ENCODE measurements around the gene GALNS. TPM values are rescaled to one million over a fixed set of nuclear protein-coding genes. Genes with fewer than 3 reads are reported as not detected.

GALNS gene
- polyA plus RNA-seq, 2 of the 4 experiments (the other 2 are of a cell fraction), result 7.0 to 31.2 TPM

DNA sequence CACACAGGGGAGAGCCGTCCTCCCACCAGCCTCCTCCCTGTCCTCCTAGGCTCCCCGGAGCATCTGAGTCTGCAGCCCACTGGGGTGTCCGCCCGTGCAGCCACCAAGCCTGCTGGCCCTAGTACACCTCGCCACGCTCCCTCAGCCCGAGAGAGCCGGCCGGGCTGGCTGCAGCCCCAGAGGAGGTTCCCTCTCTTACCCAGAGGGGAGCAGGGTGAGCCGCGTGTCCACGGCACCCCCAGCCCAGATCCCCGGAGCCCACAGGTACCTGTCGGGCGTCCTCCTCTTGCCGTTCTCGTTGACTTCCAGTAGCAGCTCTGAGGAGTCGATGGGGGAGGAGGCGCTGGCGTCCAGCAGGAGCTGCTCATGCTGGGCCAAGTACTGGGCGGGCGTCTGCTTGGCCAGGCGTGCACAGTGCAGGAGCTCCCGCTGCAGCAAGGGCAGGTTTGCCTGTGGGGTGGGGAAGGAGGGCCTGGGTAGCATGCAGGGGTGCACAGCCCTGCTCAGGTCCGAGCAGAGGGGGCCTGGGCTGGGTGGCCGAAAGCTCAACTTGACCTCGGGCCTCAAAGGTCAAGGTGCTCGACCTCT lies 29.0 kb upstream of the GALNS start:
- ChIA-PET CTCF (interaction anchor here (1.2 kb wide), 1 partner anchor 28 kb away, joined by 3 read pairs; no protein-coding TSS in a partner anchor), POLR2A (no interaction called here)
- Histone ChIP-seq H3K4me3 (no peak overlapping the region), H3K4me2 (no peak overlapping the region), H3K4me1 (peaks cover 10% of the 10 kb centered on the region; the same call in 2 of the 3 replicates), H3K27ac (no peak overlapping the region), H3K9me3 (no peaks in the 10 kb centered on the region)
- FAIRE-seq (no peak), DNase-seq (ENCODE audit: low read depth in 1 of 2, low spot score in 1 of 2) (no peak), ATAC-seq (no peak)
- TF ChIP-seq EHF (CRISPR knock-in tag; IDR thresholded peaks at IDR 0.05), result no peak
- no peak for TF ChIP-seq JUN (IDR thresholded peaks at IDR 0.05)
- TF ChIP-seq RFX5 (IDR thresholded peaks at IDR 0.05), result no peak
- TF ChIP-seq EP300 (IDR thresholded peaks at IDR 0.05), result no peak
- TF ChIP-seq CBX8 (IDR thresholded peaks at IDR 0.05), result no peak
- TF ChIP-seq, protein P1, sequence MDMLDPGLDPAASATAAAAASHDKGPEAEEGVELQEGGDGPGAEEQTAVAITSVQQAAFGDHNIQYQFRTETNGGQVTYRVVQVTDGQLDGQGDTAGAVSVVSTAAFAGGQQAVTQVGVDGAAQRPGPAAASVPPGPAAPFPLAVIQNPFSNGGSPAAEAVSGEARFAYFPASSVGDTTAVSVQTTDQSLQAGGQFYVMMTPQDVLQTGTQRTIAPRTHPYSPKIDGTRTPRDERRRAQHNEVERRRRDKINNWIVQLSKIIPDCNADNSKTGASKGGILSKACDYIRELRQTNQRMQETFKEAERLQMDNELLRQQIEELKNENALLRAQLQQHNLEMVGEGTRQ (IDR thresholded peaks at IDR 0.05), result no peak
- no peak for TF ChIP-seq ZSCAN20 (CRISPR knock-in tag; IDR thresholded peaks at IDR 0.05)
- no peak for TF ChIP-seq GATA3 (IDR thresholded peaks at IDR 0.05; ENCODE audit: borderline replicate concordance)
- WGBS (ENCODE audit: missing lambda C conversion rate), result 82% methylated on average over 23 of the region's 28 CpGs

DNA sequence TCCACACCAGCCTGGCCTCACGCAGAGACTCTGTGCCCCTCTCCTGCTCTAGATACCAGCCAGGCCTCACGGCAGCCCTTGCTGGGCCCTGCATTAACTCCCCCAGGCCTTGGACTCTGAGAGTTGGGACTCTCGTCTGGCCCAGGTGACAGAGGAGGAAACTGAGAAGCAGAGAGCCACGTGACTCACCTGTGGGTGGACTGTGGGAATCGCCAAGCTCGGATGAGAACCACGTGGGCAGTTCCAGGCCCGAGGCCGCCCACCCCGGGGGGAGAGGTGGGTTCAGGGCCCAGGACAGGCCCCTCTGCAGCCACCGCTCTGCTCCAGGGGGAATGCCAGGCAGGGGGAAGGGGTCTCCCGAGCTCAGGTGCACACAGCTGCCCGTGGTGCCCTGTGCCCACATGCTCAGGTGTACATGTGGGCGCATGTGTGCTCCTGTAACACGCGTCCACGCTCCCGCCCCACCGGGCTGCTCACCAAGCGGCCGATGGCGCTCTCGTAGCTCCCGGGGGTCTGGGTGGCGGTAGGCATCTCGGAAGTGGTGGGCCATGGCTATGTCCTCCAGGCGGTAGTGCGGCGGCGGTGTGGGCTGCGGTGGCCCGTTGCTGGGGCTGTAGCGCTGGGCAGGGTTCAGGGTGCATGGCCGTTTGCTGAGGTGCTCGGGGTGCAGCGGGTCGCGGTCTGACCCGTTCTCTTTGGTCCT lies 28.0 kb upstream of the GALNS start:
- Histone ChIP-seq H3K4me1 (peaks cover 10% of the 10 kb centered on the region; the same call in 2 of the 3 replicates), H3K9me3 (no peaks in the 10 kb centered on the region), H3K4me3 (no peak overlapping the region), H3K27ac (no peak overlapping the region), H3K4me2 (no peak overlapping the region)
- FAIRE-seq (no peak), DNase-seq (ENCODE audit: low read depth in 1 of 2, low spot score in 1 of 2) (no peak), ATAC-seq (no peak)
- TF ChIP-seq, protein P2, sequence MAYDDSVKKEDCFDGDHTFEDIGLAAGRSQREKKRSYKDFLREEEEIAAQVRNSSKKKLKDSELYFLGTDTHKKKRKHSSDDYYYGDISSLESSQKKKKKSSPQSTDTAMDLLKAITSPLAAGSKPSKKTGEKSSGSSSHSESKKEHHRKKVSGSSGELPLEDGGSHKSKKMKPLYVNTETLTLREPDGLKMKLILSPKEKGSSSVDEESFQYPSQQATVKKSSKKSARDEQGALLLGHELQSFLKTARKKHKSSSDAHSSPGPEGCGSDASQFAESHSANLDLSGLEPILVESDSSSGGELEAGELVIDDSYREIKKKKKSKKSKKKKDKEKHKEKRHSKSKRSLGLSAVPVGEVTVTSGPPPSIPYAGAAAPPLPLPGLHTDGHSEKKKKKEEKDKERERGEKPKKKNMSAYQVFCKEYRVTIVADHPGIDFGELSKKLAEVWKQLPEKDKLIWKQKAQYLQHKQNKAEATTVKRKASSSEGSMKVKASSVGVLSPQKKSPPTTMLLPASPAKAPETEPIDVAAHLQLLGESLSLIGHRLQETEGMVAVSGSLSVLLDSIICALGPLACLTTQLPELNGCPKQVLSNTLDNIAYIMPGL (CRISPR knock-in tag; IDR thresholded peaks at IDR 0.05; ENCODE audit: borderline replicate concordance), result no peak
- no peak for TF ChIP-seq ZNF302 (CRISPR knock-in tag; IDR thresholded peaks at IDR 0.05)
- no peak for TF ChIP-seq FOSL2 (IDR thresholded peaks at IDR 0.05)
- TF ChIP-seq FOSL2 (CRISPR knock-in tag; IDR thresholded peaks at IDR 0.05), result no peak
- TF ChIP-seq HOXB13 (CRISPR knock-in tag; IDR thresholded peaks at IDR 0.05; ENCODE audit: low read depth), result no peak
- TF ChIP-seq EP300 (IDR thresholded peaks at IDR 0.05), result no peak
- TF ChIP-seq REST (IDR thresholded peaks at IDR 0.05), result no peak
- no peak for TF ChIP-seq GATA3 (IDR thresholded peaks at IDR 0.05; ENCODE audit: borderline replicate concordance)
- TF ChIP-seq NR3C1 (IDR thresholded peaks at IDR 0.05), result no peak
- no peak for TF ChIP-seq HEYL (CRISPR knock-in tag; IDR thresholded peaks at IDR 0.05)
- no peak for TF ChIP-seq ESRRA (IDR thresholded peaks at IDR 0.05; ENCODE audit: borderline replicate concordance, low read length)
- no peak for TF ChIP-seq POLR2AphosphoS2 (conservative IDR thresholded peaks at IDR 0.05; ENCODE audit: low read length)
- TF ChIP-seq CBX2 (IDR thresholded peaks at IDR 0.05; ENCODE audit: borderline replicate concordance, low read depth), result no peak
- CTCF ChIA-PET, result no interaction called here
- 82% methylated on average over 32 of the region's 39 CpGs for WGBS (ENCODE audit: missing lambda C conversion rate)
- POLR2A ChIA-PET, result no interaction called here
